GM13976 (cell line): ENCODE data around the gene TAOK3.

ENCODE experiments used
- DNase-seq: peaks from one replicate; pipeline ENCODE4 v3.0.0; 2012; ENCODE audit warnings: low spot score
- in situ Hi-C: fragments of 300-500 bp; cut with MboI; formaldehyde crosslinking; loops from one replicate; pipeline ENCODE4 v1.12.0; 2022; ENCODE audit warnings: low sequenced_read_pairs, mixed read lengths, inconsistent platforms; ENCODE audit not compliant: unreplicated experiment
- TF ChIP-seq, protein P1 (sequence below): IDR thresholded peaks from 2 replicates; pipeline ENCODE4 v1.5.1; 2012; ENCODE audit warnings: borderline replicate concordance, mild to moderate bottlenecking; ENCODE audit not compliant: insufficient read depth; ENCODE audit errors: extremely low read depth, missing control alignments, control extremely low read depth

TAOK3 gene

DNA sequence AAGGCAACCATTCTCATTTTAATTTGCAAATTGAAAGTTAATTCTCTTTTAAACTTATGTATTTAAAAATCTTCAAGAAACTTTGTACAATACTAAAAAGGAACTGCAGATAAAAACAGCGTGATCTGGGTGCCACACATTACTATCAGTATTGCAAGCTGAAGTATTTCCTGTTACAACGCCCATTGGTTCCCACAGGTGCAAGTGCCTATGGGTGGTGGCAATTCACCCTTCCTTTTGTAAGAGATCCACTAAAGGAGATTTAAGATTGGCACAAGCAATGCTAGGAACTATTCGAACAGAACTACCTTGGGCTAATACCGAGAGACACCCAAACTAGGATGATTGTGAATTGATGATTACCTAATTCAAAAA lies 13.2 kb downstream of the TAOK3 start:
- peak; percentile 42 for DNase-seq
- in situ Hi-C loops: no loop called here
- TF ChIP-seq, protein P1, sequence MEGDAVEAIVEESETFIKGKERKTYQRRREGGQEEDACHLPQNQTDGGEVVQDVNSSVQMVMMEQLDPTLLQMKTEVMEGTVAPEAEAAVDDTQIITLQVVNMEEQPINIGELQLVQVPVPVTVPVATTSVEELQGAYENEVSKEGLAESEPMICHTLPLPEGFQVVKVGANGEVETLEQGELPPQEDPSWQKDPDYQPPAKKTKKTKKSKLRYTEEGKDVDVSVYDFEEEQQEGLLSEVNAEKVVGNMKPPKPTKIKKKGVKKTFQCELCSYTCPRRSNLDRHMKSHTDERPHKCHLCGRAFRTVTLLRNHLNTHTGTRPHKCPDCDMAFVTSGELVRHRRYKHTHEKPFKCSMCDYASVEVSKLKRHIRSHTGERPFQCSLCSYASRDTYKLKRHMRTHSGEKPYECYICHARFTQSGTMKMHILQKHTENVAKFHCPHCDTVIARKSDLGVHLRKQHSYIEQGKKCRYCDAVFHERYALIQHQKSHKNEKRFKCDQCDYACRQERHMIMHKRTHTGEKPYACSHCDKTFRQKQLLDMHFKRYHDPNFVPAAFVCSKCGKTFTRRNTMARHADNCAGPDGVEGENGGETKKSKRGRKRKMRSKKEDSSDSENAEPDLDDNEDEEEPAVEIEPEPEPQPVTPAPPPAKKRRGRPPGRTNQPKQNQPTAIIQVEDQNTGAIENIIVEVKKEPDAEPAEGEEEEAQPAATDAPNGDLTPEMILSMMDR: no peak

DNA sequence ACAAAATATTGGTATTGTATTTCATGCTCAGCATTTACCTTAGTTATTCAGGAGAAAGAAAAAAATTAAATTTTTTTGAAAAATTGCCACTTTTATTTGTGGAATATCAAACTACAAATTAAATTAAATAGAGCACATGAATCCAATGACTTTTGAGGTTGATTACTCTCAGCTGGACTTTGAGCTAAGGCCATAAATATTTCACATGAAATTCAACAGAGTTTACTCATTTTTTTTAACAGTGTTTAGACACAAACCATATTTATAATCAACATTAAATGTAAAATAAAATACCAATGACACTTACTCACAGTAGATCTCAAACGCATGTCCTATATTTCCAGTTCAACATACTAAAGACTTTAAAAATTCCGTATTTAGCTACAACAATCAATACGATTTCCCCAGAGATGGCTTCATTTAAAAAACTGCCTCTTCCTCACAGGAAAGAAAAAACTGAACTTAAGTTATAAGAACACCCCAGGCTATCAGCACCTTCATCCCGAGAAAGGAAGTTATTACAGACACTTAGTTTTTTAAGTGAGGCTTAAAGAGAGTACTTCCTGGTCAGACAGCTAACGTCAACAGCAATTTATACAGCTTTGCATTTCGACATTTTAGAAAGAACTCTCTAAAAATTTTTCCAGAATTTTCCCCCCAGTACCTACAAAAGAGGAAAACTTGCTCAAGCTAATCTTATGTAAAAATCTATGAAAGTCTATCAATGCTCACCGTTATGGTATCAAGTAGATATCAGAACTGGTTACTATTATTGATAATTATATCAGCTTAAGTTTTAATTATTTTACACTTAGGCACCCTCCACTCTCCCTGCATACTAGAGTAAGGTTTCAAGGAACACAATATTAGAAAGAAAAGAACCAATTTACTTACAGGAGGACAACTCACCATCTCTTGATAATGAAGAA lies 13.8 kb downstream of the TAOK3 start:
- TF ChIP-seq, protein P1: no peak
- no peak for DNase-seq
- in situ Hi-C loops: no loop called here

DNA sequence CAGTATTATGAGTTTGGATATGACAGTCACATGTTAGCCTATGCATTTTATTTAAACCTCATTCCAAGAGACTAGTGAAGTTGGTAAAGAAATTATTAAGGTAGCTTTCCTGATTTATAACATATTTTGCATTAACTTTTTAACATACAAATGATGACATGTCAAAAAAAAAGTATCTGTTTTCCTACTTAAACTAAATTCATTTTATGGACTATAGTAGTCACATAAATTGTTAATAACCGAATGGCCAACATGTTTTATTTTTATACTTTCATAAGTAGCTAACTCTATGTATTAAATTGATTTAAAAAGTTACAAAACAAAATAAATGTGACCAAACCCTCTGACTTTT lies 14.7 kb downstream of the TAOK3 start:
- TF ChIP-seq, protein P1: no peak
- in situ Hi-C loops: no loop called here
- no peak for DNase-seq

DNA sequence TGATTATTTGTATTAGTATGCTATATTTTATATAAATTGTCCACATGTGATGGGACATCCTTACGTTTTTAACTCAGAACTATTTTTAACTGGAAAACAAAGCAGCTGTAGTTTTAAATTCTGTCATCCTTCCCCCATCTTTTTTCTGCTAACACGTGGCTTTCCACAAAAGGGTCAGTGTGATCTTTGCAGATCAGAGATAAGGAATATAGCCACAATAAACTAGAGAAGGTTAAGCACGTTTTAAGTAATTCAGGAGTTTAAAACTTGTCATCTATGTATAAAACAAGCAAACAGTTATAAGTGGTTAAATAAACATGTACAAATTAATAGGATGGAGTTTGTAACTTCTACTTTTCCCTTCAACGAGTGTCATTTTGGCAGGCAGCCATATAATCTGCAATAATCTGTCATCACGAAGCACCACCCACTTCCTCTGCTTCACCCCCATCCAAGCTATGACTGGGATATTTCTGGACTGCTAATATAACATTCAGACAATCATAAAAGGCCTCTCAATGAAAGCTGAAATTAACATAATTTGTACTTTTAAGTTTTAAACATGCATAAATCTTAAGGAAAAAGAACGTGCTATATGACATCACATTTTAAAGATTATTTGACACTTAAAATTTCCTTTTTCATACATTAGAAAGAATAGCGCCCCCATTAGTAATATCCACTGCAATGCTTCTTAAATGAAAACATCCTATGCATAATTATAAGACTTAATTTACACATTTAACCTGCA lies 15.3 kb downstream of the TAOK3 start:
- TF ChIP-seq, protein P1: no peak
- peak; percentile 62 for DNase-seq
- in situ Hi-C loops: no loop called here

DNA sequence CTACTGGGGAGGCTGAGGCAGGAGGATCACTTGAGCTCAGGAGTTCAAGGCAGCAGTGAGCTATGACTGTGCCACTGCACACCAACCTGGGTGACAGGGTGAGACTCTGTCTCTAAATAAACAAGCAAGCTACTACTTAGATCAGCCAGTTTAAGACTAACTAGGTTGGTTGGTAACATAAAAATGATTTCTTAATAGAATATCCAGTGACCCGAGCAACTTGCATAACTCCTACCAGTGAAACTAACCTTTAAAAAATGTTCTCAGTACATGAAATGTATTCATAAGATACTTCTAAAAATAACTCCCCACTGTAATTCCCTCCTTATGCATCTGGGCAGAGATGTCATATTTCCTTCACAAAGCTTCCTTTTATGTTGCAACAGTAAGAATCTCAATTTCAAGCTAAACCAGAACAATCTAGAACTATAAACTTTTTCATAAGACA lies 15.9 kb downstream of the TAOK3 start:
- no peak for DNase-seq

DNA sequence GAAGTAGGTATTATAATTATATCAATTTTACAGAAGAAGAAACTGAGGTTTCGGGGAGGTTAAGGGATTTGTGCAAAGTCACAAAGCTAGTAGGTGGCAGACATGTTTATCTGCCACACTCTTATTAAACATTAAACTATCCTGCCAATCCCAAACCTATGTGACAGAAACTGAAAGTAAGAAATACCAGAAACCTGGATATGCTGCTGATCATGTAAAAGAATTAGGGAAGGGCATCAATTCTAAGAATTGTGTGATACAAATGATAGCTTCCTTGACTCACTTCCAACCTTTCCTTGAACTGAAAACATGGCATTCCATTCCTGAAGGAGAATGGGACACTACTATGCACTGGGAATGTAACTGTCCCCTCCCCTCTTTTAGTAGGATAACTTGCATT lies 16.9 kb downstream of the TAOK3 start:
- in situ Hi-C loops: no loop called here
- DNase-seq: no peak
- TF ChIP-seq, protein P1: no peak

More for the DNA sequence above, 15.9 kb downstream of the TAOK3 start:
- TF ChIP-seq, protein P1: no peak
- in situ Hi-C loops: no loop called here
